ENCODE measurements around the gene SNX33. TPM values are rescaled to one million over a fixed set of nuclear protein-coding genes. Genes with fewer than 3 reads are reported as not detected.
A peak's percentile ranks its signal among the peaks of the same experiment; 100 is the strongest.

Gene SNX33
- total and polyA plus RNA-seq, 9 donors = 16.0 to 37.3 (median 28.3) TPM

GRCh38 chr15:75636026-75636425 lies 11.7 kb upstream of the SNX33 start:
- no peaks in the 10 kb centered on the region for H3K27me3 ChIP-seq
- intact Hi-C loops (cut with DNase I) = loop anchor here in 2 of 4 donors (5.0 to 10.0 kb wide), 2 partner anchors 46 to 49 kb away; no protein-coding TSS in a partner anchor

DNA sequence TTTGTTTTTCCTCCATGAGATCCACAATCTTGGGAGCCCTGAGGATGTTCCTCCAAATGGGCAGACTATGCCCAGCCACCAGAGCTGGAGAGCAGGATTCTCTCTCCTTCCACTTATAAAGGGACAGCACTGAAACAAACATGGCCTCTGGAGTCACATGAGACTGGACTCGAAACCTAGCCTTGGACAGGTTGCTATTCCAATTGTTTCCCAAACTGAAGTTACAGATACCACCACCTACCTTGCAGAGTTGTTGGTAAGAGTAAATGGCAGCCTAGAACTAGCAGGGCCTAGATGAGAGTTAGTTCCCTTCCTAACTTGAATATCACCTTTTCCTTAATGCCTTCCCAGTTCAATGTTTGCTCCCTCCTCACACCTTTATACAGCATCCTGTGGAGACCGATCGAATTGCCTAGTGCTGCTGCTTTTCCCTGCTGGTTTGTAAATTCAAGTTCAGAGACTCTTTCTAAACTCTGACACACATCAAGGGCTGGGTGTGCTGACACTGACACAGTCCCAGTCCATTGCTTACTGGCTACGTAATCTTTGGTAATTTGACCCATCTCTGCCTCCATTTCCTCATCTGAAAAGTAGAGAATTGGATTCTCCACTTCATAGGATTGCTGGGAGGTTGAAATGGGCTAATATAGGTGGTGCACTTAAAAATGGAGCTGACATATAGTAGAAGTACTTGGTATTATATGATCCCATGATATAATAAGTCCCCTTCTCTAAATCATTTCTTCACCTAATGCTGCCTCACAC lies 10.3 kb upstream of the SNX33 start:
- Histone ChIP-seq H3K9me3 (no peaks in the 10 kb centered on the region), H3K27ac (no peak overlapping the region), H3K4me3 (no peak overlapping the region), H3K36me3 (no peaks in the 10 kb centered on the region), H3K27me3 (no peaks in the 10 kb centered on the region), H3K4me1 (ENCODE audit: insufficient read depth) (peaks cover 4% of the 10 kb centered on the region)
- intact Hi-C loops (cut with DNase I) = loop anchor here in 2 of 4 donors (5.0 to 10.0 kb wide), 2 partner anchors 45 to 47 kb away; no protein-coding TSS in a partner anchor
- DNase-seq = no peak
- 60 to 70% (median 65%) methylated on average over 4 of the region's 4 CpGs for WGBS, 3 donors
- TF ChIP-seq POLR2A (IDR thresholded peaks at IDR 0.05) = no peak

More at GRCh38 chr15:75636026-75636425, 11.7 kb upstream of the SNX33 start:
- Histone ChIP-seq H3K4me3 (no peak overlapping the region), H3K4me1 (ENCODE audit: insufficient read depth) (peaks cover 4% of the 10 kb centered on the region), H3K27ac (no peak overlapping the region), H3K9me3 (no peaks in the 10 kb centered on the region), H3K36me3 (no peaks in the 10 kb centered on the region)
- WGBS, 3 donors = 85 to 89% (median 89%) methylated on average over 6 of the region's 6 CpGs
- TF ChIP-seq EP300 (IDR thresholded peaks at IDR 0.05) = no peak
- TF ChIP-seq CTCF (IDR thresholded peaks at IDR 0.05) = no peak
- TF ChIP-seq POLR2A (IDR thresholded peaks at IDR 0.05) = no peak
- DNase-seq = no peak

DNA sequence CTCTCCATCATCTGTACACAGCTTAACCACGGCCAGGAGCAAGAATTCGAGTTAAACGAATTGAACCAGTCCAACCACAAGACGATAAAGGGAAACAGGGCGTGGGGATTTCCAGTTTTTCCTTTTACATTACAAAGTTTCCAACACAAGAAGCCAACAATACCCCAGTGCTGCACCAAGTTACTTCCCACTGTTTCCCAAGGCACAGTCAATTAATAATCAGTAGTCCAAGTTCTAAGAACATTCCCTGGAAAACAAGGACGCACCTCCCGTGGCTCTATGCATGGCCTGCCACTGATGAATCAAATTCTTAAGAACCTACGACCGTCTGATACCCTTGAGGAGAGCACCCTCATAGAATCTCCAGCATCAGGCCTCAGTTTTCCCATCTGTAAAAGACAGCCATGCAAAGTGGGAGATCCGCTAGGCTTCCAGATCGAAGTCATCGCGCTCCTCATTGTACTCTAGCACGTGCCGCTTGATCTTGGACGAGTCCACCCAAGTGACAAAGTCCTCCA lies 8.5 kb upstream of the SNX33 start:
- no peak for TF ChIP-seq EP300 (IDR thresholded peaks at IDR 0.05)
- no peak for TF ChIP-seq CTCF (IDR thresholded peaks at IDR 0.05)
- TF ChIP-seq POLR2A (IDR thresholded peaks at IDR 0.05) = no peak
- Histone ChIP-seq H3K27me3 (no peaks in the 10 kb centered on the region), H3K36me3 (no peaks in the 10 kb centered on the region), H3K4me1 (ENCODE audit: insufficient read depth) (peaks cover 4% of the 10 kb centered on the region), H3K9me3 (no peaks in the 10 kb centered on the region), H3K4me3 (peak overlapping the region; percentile 95), H3K27ac (peak overlapping the region in 1 of 2 donors; percentile 76)
- DNase-seq = no peak
- 0 to 1% (median 0%) methylated on average over 16 of the region's 16 CpGs for WGBS, 3 donors
- intact Hi-C loops (cut with DNase I) = loop anchor here in 2 of 4 donors (5.0 to 10.0 kb wide), 2 partner anchors 43 to 46 kb away; no protein-coding TSS in a partner anchor

GRCh38 chr15:75639709-75640482 lies 7.8 kb upstream of the SNX33 start, which contains the start of gene IMP3:
IMP3 (minus strand) TSS chr15:75640224; CDS start chr15:75640168, 56 bp downstream.
- intact Hi-C loops (cut with DNase I) = loop anchor here in 2 of 4 donors (5.0 to 10.0 kb wide), 3 partner anchors 42 to 185 kb away; partner anchors contain the start of gene SIN3A (in 1 of the 2)

More at GRCh38 chr15:75639709-75640482, 7.8 kb upstream of the SNX33 start, which contains the start of gene IMP3:
- H3K27ac ChIP-seq = peak within 1 kb of the TSS in 1 of 2 donors; percentile 82
- peak; percentile 91 to 95 (median 92) for DNase-seq
- no peaks in the 10 kb centered on the region for H3K27me3 ChIP-seq
- TF ChIP-seq EP300 (IDR thresholded peaks at IDR 0.05) (no peak), POLR2A (IDR thresholded peaks at IDR 0.05) (peak; percentile 87), CTCF (IDR thresholded peaks at IDR 0.05) (no peak)
- no peaks in the 10 kb centered on the region for H3K9me3 ChIP-seq
- WGBS, 3 donors = 0 to 1% (median 0%) methylated on average over 75 to 83 of the region's 83 CpGs
- H3K36me3 ChIP-seq = no peaks in the 10 kb centered on the region
- H3K4me1 ChIP-seq (ENCODE audit: insufficient read depth) = peaks cover 4% of the 10 kb centered on the region
- peak within 1 kb of the TSS; percentile 95 for H3K4me3 ChIP-seq
